Fibroblast of the conjunctiva (primary cell): ENCODE measurements around the gene TAS2R40.
"Not testable (repeated sequence)": the region's sequence is repeated elsewhere in the genome, so short reads cannot be mapped to it uniquely, and the experiment has no call there.

Source experiments
- DNase-seq: peaks from one replicate; pipeline ENCODE4 v3.0.0-alpha.2; 2010; ENCODE audit warnings: low read depth

TAS2R40 gene

DNA sequence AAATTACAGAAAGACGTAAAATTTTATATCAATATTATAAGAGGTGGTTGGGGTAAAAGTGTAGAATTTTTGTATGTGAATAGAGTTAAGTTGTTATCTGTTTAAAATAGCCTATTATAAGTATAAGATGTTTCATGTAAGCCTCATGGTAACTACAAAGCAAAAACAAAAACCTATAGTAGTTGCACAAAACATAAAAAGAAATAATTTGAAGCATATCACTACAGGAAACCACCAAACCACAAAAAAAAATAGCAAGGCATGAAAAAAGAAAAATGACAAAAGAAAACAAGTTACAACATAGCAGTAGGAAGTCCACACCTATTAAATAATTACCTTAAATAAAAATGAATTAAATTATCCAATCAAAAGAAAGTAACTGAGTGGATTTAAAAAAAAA, 29.0 kb downstream of the TAS2R40 start:
- DNase-seq = no peak

DNA sequence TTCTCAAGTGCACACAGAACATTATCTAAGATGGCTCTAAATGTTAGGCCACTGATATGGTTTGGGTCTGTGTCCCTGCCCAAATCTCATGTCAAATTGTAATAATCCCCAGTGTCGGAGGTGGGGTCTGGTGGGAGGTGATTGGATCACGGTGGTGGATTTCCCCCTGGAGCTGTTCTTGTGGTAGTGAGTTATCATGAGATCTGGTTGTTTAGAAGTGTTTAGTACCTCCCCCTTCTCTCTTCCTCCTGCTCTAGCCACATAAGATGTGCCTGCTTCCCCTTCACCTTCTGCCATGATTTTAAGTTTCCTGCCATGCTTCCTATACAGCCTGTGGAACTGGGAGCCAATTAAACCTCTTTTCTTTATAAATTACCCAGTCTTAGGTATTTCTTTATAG, 30.2 kb downstream of the TAS2R40 start:
- no peak for DNase-seq

DNA sequence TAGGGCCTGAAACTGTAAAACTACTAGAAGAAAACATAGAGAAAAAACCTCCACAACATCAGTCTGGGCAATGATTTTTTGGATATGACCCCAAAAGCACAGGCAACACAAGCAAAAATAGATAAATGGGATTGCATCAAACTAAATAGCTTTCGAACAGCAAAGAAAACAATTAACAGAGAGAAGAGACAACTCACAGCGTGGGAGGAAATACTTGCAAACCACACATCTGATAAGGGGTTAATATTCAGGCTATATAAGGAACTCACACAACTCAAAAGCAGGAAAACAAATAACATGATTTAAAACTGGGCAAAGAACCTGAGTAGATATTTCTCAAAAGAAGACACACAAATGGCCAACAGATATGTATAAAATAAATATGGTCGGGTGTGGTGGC, 33.7 kb downstream of the TAS2R40 start:
- no peak for DNase-seq

DNA sequence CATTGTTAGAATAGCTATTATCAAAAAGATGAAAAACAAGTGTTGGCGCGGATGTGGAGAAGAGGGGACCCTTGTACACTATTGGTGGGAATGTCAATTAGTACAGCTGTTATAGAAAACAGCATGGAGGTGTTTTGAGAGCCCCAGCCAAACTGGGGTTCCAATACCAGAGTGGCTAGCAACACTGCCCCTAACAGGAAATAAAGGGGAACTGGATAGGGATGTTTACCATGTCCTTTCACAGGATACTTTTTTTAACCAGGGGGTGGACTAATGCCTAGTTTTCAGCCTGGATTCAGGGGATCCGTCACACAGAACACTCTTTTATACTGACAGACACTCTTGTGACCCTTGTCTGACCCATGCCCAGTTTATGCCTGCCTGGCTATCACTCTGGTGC, 34.5 kb downstream of the TAS2R40 start:
- no peak for DNase-seq

DNA sequence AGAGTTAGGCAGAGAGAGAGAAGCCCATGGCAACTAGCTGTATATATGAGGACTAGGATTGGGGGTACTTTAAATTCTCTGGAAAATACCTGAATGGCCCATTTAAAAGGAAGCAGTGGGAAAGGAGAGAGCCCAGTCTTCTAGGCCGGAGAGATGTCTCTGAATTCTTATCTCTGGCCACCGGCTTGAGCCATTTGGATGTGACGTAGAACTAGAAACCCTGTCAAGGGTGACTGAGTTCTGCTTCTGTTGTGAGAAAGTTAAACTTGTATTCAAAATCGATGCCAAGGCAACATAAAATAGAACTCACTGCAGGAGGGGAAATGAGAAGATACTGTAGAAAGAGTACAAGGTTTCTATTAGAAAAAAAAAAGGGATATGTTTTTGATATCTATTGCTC, 35.1 kb downstream of the TAS2R40 start:
- no peak for DNase-seq

DNA sequence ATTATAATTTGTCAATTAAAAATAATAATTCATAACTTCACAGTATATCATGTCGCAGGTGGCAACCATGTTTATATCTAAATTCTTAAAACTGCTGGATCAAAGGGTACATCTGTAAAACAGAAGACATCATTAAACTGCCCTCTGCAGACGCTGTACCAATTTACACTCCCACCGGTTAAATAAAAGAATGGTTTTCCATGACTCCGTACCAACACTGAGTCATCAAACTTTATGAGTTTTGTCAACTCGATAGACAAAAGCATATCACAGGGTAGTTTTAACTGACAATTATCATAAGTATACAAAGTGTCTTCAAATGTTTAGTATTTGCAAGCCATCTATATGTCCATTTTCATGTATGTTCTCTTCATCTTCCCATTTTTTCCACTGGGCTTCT, 35.7 kb downstream of the TAS2R40 start:
- DNase-seq = no peak

DNA sequence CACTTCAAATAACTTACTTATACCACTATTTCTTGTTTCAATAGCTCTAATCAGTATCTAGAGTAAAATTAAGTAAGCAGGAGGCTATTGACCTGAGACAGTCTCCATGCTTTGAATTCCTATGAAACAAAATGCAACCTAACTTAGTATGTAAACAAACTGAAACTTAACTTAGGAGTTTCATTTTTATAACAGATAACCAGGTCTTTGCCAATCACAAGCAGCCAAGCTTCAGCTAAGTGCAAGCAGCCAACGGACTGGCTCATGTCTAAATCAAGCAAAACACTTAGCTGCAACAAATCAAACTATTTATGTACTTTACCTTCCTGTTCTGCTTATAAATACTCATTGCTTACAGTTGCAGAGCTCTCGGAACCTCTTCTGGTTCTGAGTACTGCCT, 37.0 kb downstream of the TAS2R40 start:
- DNase-seq = no peak

DNA sequence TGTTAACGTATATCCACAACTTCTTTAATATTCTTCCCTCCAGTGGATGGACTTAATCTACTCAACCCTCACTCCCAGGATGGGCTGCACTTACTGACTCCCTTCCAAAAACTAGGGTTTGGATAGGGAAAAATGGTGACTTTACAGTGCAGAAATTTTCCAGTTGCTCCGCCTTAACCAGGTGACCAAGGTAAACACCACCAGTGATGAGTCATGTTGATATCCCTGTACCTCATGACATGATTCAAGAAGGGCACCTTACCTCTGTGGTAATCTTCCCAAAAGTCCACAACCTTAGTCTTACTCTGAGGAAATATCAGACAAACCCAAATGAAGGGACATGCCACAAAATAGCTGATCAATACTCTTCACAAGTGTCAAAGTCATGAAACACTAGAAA, 37.9 kb downstream of the TAS2R40 start:
- DNase-seq = no peak

DNA sequence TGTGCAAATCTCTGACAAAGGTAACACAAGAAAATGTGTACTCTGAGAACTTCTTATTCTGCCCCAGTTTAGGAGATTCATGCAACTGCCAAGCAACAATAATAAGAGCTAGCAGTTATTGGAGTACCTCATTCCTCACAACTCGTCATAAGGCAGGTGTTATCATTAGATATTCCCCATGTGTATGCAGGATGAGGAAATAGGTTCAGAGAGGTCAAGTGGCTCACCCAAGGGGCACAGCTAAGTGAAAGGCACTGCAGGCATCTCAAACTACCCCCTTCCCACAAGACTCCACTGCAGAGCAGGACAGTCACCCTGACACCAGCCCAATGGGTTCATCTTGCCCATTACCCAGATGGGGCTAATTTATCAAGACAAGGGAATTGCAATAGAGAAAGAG, 40.1 kb downstream of the TAS2R40 start:
- DNase-seq = no peak

DNA sequence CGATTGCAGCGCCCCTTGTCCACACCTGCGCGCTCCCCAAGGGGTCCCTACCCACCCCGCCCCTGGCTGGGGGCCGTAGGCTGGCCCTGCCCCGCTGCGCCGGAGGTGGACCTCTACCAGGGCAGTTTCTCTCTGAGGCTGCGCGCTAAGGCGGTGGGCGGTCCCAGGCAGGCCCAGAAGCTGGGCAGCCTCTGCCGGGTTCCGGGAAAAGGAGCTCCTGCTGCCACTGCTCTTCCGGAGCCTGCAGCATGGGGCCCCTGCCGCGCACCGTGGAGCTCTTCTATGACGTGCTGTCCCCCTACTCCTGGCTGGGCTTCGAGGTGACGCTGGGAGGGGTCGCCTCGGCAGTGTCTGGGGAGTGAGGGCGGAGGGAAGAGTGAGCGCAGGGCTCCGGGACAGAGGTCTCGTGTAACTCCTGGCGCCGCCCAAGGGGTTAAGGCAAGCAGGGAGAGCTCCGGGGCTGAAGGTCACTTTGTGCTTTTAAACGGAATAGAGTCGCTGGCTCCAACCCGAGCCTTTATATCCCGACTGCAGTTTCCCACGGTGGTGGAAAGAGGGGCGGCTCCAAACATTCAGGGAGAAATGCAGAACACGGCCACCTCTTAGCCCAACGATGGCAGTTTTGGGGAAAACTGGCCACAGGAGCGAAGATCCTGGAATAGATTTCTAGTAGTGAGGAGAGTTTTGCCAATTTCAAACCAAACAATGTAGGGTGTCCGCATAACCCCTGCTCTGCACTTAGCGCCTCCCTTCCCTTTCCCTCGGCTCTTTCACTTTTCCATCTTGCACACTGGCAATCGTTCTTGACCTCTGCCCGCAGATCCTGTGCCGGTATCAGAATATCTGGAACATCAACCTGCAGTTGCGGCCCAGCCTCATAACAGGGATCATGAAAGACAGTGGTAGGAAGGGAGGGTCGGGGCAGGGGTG, 41.7 kb downstream of the TAS2R40 start, which contains the start of gene GSTK1:
Gene GSTK1, plus strand, starts transcription at position 176 of the 930 bp plus-strand sequence. Its CDS starts 73 bp downstream, at position 249.
- peak; percentile 31 for DNase-seq

DNA sequence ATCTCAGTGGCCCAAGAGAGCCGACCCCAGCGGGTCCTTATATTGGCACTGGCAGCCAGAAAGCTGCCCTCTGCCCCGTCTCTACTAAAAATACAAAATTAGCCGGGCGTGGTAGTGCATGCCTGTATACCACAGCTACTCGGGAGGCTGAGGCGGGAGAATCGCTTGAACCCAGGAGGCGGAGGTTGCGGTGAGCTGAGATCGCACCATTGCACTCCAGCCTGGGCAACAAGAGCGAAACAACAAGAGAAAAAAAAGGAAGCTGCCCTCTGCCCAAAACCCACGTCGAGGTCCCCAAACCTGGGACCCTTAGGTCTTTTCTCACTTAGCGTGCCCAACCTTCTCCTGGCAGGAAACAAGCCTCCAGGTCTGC, 42.3 kb downstream of the TAS2R40 start:
- not testable (repeated sequence) for DNase-seq

DNA sequence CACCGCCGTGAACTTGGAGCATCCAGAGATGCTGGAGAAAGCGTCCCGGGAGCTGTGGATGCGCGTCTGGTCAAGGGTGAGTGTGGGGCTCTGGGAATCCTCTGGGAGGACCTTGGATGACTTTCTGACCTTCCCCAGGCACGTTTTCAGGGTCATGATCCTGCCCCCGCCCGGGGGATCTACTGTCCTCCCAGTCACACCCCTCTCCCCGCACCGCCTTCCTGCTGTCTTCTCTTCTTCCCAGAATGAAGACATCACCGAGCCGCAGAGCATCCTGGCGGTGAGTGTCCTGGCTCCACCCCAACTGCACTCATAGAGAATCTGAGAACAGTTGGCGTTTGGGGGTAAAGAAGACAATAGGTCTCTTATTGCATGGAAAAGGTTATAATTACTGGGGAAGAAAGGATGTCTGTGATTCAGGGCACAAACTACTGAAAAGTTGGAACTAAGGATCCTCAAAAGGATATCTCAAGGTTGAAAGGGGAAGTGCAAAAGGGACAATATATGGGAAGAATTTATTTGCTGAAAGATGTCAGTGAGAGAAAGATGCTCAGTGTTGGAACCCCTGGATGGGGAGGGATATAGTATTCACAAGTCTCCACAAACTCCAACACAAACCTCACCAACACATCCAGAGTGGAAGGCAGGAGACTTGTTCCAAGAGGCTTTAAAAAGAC, 43.3 kb downstream of the TAS2R40 start:
- no peak for DNase-seq

DNA sequence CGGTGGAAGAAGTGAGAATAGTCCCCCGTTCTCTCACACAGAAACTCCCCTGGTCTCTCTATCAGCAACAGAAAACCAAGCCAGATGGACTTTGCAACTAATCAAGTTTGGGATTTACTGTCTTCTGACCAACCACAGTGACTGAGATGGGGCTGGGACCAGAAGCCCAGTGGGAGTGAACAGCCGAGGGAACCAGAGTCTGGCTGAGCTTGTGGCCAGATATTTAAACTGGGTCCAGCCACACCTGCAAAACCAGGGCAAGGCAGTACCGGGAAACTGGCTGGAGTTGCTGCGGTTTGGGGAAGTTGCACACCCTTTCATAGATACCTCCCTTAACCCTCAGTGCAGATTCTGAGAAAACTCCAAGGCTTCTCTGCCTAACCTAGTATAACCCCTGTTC, 47.4 kb downstream of the TAS2R40 start:
- no peak for DNase-seq

DNA sequence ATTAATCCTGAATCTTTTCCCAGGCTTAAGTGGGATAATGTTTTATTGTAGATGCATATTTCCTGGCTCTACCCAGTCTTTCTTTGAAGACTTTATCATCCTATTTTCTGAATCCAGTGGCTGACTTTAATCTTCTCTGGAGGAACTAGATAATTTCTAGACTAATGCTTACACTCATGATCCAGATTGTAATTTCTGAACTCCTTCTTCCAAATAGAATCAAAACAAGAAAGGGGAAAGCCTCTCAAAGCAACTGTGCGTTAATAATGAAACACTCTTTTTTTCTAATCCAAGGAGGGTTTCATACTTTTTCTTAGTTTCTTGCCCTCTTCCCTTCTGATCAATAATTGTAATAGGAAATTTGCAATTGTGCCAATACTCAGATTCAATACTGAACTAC, 49.4 kb downstream of the TAS2R40 start:
- no peak for DNase-seq
